Measurements from ENCODE around the gene IGLL1.
A peak's percentile ranks its signal among the peaks of the same experiment; 100 is the strongest.
"Not testable (repeated sequence)": the region's sequence is repeated elsewhere in the genome, so short reads cannot be mapped to it uniquely, and the experiment has no call there.

The IGLL1 gene

GRCh38 chr22:23541849-23542281 lies 38.2 kb downstream of the IGLL1 start:
- peak; percentile 57 for TF ChIP-seq CTCF (IDR thresholded peaks at IDR 0.05; ENCODE audit: insufficient read depth, missing control alignments)
- DNase-seq (ENCODE audit: insufficient read length, low spot score) = peak; percentile 5
- FAIRE-seq = not testable (repeated sequence)

GRCh38 chr22:23540837-23541236 lies 39.3 kb downstream of the IGLL1 start:
- DNase-seq (ENCODE audit: insufficient read length, low spot score); FAIRE-seq: not testable (repeated sequence)

GRCh38 chr22:23539839-23540198 lies 40.3 kb downstream of the IGLL1 start:
- not testable (repeated sequence) for FAIRE-seq; DNase-seq (ENCODE audit: insufficient read length, low spot score)

- no peak for FAIRE-seq
- peak; percentile 46 for DNase-seq (ENCODE audit: insufficient read length, low spot score)
- peak; percentile 98 for TF ChIP-seq CTCF (IDR thresholded peaks at IDR 0.05; ENCODE audit: insufficient read depth, missing control alignments)
These were observed 40.8 kb downstream of the IGLL1 start for GRCh38 chr22:23539135-23539838.

GRCh38 chr22:23538696-23539030 lies 41.4 kb downstream of the IGLL1 start:
- DNase-seq (ENCODE audit: insufficient read length, low spot score); FAIRE-seq: not testable (repeated sequence)

- not testable (repeated sequence) for DNase-seq (ENCODE audit: insufficient read length, low spot score); FAIRE-seq
These were observed 42.0 kb downstream of the IGLL1 start for GRCh38 chr22:23537830-23538695.

- DNase-seq (ENCODE audit: insufficient read length, low spot score) = no peak
- TF ChIP-seq CTCF (IDR thresholded peaks at IDR 0.05; ENCODE audit: insufficient read depth, missing control alignments) = no peak
These were observed 42.7 kb downstream of the IGLL1 start for GRCh38 chr22:23537416-23537815.

GRCh38 chr22:23536821-23537345 lies 43.2 kb downstream of the IGLL1 start:
- FAIRE-seq = no peak
- no peak for TF ChIP-seq CTCF (IDR thresholded peaks at IDR 0.05; ENCODE audit: insufficient read depth, missing control alignments)
- DNase-seq (ENCODE audit: insufficient read length, low spot score) = peak; percentile 2

More at GRCh38 chr22:23537416-23537815, 42.7 kb downstream of the IGLL1 start:
- FAIRE-seq = no peak

- peak; percentile 2 for DNase-seq (ENCODE audit: insufficient read length, low spot score)
These were observed 44.1 kb downstream of the IGLL1 start for GRCh38 chr22:23535790-23536661.

More at GRCh38 chr22:23535790-23536661, 44.1 kb downstream of the IGLL1 start:
- FAIRE-seq = not testable (repeated sequence)

All from D721Med (cell line).